Heart left ventricle (tissue), 16 donors: ENCODE data around the gene C5orf22. TPM values are rescaled to one million over a fixed set of nuclear protein-coding genes. Genes with fewer than 3 reads are reported as not detected.

Source experiments
- ATAC-seq, 4 donors: fragments of 200-7000 bp; cut with Tn5 transposase; one replicate each; pipeline ENCODE4 v1.9.1; 2020 to 2022; ENCODE audit warnings: moderate library complexity in 4 of 4, mild to moderate bottlenecking in 3 of 4, moderate number of reproducible peaks in 1 of 4
- DNase-seq, 5 donors: peaks; one replicate each; pipeline ENCODE4 v3.0.0-alpha.2; 2020
- H3K27ac ChIP-seq, 12 donors: fragments of 200-600 bp; sonication (generic) in 4 of 12; one replicate each; pipeline versions ENCODE4 v1.5.0 to v1.8.0; 2016 to 2022; ENCODE audit warnings: mild to moderate bottlenecking in 2 of 12
- H3K27me3 ChIP-seq, 9 donors: fragments of 200-600 bp; sonication (generic) in 2 of 9; one replicate each; pipeline versions ENCODE4 v1.5.1 to v1.8.0; 2016 to 2022; ENCODE audit warnings: mild to moderate bottlenecking in 3 of 9
- H3K36me3 ChIP-seq, 9 donors: fragments of 200-600 bp; sonication (generic) in 2 of 9; one replicate each; pipeline versions ENCODE4 v1.5.0 to v1.8.0; 2018 to 2022; ENCODE audit warnings: mild to moderate bottlenecking in 2 of 9
- H3K4me1 ChIP-seq, 12 donors: fragments of 200-600 bp; sonication (generic) in 4 of 12; one replicate each; pipeline versions ENCODE4 v1.5.0 to v1.8.0; 2016 to 2022; ENCODE audit warnings: mild to moderate bottlenecking in 3 of 12
- H3K4me3 ChIP-seq, 12 donors: fragments of 200-600 bp; sonication (generic) in 4 of 12; one replicate each; pipeline versions ENCODE4 v1.5.0 to v1.8.0; 2017 to 2022; ENCODE audit warnings: mild to moderate bottlenecking in 9 of 12, moderate library complexity in 4 of 12
- H3K9me3 ChIP-seq, 12 donors: fragments of 200-600 bp; sonication (generic) in 4 of 12; one replicate each; pipeline versions ENCODE4 v1.5.0 to v1.8.0; 2016 to 2022; ENCODE audit warnings: mild to moderate bottlenecking in 1 of 12
- POLR2A ChIP-seq, 2 donors: fragments of 450-650 bp; IDR thresholded peaks; one replicate each; pipeline ENCODE4 v1.6.1; 2017; ENCODE audit warnings: antibody characterized with exemption in 2 of 2, mild to moderate bottlenecking in 2 of 2, moderate library complexity in 2 of 2
- WGBS, 4 donors: extraction: QIAGEN DNeasy Blood & Tissue Kit in 2 of 4; methylation state at CpG; one replicate each; pipeline versions ENCODE4 v1.1.5 to v1.1.7; 2013 to 2018; 5-methylcytosine and 5-hydroxymethylcytosine counted together
- intact Hi-C, 10 donors: fragments of 100-400 bp; cut with DNase I; formaldehyde crosslinking; loops; one replicate each; pipeline versions ENCODE4 v1.11.1 to v1.14.2; 2022
- polyA plus RNA-seq, 2 donors: library from polyadenylated mRNA; stranded (reverse); fragments of 200-250 nt; gene quantifications; one replicate each; pipeline ENCODE4 v1.2.3, GENCODE V29; 2013
- total RNA-seq, 9 donors: library from RNA; depleted of rRNA in 2 of 9; stranded (reverse); fragments of >200 nt in 2 of 9; fragmentation: NEBNext Ultra II Directional in 3 of 9; extraction: Animal tissue kit (Norgen Biotek cat#: 25700) in 3 of 9; gene quantifications; one replicate each; pipeline versions ENCODE4 v1.1.0 to v1.2.4, GENCODE V29; 2016 to 2023
- TF ChIP-seq, protein P1 (sequence below), 12 donors: fragments of 200-600 bp; sonication (generic) in 4 of 12; IDR thresholded peaks; one replicate each; pipeline versions ENCODE4 v1.5.0 to v1.8.0; 2018 to 2022; ENCODE audit warnings: antibody characterized with exemption in 12 of 12, mild to moderate bottlenecking in 5 of 12
- donor health status: ischemic (EF 13 %, LVEDD 7.1; RV severe dilation, severe dysfunction).
- donor health status: healthy with polysubstance abuse.
- donor health status: DM: no; HTN: yes; CAD: no.
- donor health status: DM: no; HTN: no; CAD: no.
- donor health status: ischemic (EF 25% LVEDD 6.9; RV normal size, moderate dysfunction).
- donor health status: ischemic (EF 25% LVEDD 5.7; RV mildly dilated, moderate dysfunction).
- donor health status: healthy.
- donor health status: DM: yes; HTN: yes; CAD: no.
- donor health status: ischemic (EF 35%, LVEDD 5.7; RV mildly dilated, moderate dysfunction).
- donor health status: nonischemic (EF 11% LVEDD 7.7; RV severe dilation, severe dysfunction).
- donor health status: DM: yes; HTN: yes; CAD: no.
- donor health status: PGD.
- donor health status: ischemic (EF 29% LVEDD 5.4; RV normal size, mild dysfunction).
- donor health status: nonischemic (EF 23%, LVEDD 6.1; RV moderate dilation, normal function).

The C5orf22 gene
- total and polyA plus RNA-seq, 11 donors = 8.5 to 28.9 (median 25.1) TPM

DNA sequence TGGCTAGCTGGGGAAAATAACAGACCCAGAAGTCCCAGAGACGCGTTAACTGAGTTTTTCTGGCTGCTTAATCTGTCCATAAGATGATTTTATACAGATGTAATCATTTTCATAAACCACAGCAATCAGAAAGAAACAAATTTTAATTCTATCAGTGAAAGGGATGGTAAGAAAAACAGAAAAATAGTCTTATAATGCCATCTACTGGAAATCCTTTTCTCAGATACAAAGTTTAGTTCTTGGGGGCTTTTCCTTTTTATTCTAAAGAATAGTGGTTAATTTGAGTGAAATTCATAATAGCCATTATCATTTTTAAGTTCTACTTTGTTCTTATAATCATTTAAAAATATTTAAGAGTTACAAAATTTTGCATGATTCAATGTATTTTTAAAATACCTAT, 44.6 kb upstream of the C5orf22 start:
- DNase-seq (no peak), ATAC-seq (no peak)
- WGBS, 4 donors = 94 to 98% (median 96%) methylated on average over 2 of the region's 2 CpGs
- H3K36me3 ChIP-seq = peaks cover 0 to 97% (median 86%) of the 10 kb centered on the region in 9 donors
- H3K9me3 ChIP-seq = no peaks in the 10 kb centered on the region
- H3K27ac ChIP-seq = no peak overlapping the region
- no peaks in the 10 kb centered on the region for H3K4me1 ChIP-seq
- TF ChIP-seq, protein P1, sequence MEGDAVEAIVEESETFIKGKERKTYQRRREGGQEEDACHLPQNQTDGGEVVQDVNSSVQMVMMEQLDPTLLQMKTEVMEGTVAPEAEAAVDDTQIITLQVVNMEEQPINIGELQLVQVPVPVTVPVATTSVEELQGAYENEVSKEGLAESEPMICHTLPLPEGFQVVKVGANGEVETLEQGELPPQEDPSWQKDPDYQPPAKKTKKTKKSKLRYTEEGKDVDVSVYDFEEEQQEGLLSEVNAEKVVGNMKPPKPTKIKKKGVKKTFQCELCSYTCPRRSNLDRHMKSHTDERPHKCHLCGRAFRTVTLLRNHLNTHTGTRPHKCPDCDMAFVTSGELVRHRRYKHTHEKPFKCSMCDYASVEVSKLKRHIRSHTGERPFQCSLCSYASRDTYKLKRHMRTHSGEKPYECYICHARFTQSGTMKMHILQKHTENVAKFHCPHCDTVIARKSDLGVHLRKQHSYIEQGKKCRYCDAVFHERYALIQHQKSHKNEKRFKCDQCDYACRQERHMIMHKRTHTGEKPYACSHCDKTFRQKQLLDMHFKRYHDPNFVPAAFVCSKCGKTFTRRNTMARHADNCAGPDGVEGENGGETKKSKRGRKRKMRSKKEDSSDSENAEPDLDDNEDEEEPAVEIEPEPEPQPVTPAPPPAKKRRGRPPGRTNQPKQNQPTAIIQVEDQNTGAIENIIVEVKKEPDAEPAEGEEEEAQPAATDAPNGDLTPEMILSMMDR (IDR thresholded peaks at IDR 0.05) = peak in 2 of 12 donors; percentile 13 to 17
- TF ChIP-seq POLR2A (IDR thresholded peaks at IDR 0.05) = no peak
- no peaks in the 10 kb centered on the region for H3K27me3 ChIP-seq
- intact Hi-C loops = no loop called here
- H3K4me3 ChIP-seq = no peak overlapping the region

DNA sequence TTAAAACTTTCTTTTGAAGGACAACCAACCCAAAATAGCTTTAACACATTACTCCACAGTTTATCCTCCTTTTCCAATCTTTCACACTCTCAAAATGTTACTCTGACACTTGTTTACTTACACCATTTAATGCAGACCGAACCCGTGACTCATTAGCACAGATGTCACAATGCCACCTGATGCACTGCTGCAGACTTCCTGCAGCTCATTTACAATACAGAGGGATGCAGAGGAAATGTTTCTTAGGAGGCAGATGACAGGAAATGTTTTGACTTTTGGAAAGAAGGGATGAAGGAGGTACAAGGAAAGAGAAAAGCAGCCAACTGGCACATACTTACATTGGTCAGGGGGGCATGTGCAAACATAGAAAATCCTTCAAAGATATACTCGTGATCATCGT, 39.2 kb upstream of the C5orf22 start:
- no peak overlapping the region for H3K27ac ChIP-seq
- no peaks in the 10 kb centered on the region for H3K4me1 ChIP-seq
- TF ChIP-seq, protein P1 (IDR thresholded peaks at IDR 0.05) = no peak
- no peak for TF ChIP-seq POLR2A (IDR thresholded peaks at IDR 0.05)
- DNase-seq = no peak
- peaks cover 0 to 99% (median 94%) of the 10 kb centered on the region in 9 donors for H3K36me3 ChIP-seq
- no peaks in the 10 kb centered on the region for H3K27me3 ChIP-seq
- 74 to 83% (median 79%) methylated on average over 4 of the region's 4 CpGs for WGBS, 4 donors
- no peak for ATAC-seq
- intact Hi-C loops = no loop called here
- no peaks in the 10 kb centered on the region for H3K9me3 ChIP-seq
- H3K4me3 ChIP-seq = no peak overlapping the region

DNA sequence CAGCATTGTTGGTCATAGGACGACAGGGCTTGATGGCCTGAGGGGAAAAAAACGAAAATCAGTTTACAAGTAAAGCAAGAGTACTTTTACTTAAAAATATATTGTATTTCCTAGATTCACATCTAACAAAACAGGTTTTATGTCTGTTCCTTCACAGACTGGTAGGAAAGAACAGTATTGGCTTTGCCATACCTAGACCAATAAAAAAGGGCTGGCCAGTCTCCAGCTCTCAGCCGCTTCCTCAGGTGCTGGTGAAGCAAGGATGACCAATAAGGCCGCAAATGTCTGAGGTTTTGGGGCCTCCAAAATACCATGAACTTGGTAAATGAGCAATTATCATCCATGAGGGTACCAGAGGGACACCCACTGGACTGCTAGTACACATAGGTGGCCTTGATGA, 36.8 kb upstream of the C5orf22 start:
- Histone ChIP-seq H3K4me3 (no peak overlapping the region), H3K27me3 (no peaks in the 10 kb centered on the region), H3K36me3 (peaks cover 0 to 100% (median 96%) of the 10 kb centered on the region in 9 donors), H3K4me1 (no peaks in the 10 kb centered on the region), H3K27ac (no peak overlapping the region), H3K9me3 (no peaks in the 10 kb centered on the region)
- intact Hi-C loops = no loop called here
- 92 to 99% (median 95%) methylated on average over 4 of the region's 4 CpGs for WGBS, 4 donors
- ATAC-seq = no peak
- no peak for TF ChIP-seq POLR2A (IDR thresholded peaks at IDR 0.05)
- TF ChIP-seq, protein P1 (IDR thresholded peaks at IDR 0.05) = no peak
- no peak for DNase-seq

DNA sequence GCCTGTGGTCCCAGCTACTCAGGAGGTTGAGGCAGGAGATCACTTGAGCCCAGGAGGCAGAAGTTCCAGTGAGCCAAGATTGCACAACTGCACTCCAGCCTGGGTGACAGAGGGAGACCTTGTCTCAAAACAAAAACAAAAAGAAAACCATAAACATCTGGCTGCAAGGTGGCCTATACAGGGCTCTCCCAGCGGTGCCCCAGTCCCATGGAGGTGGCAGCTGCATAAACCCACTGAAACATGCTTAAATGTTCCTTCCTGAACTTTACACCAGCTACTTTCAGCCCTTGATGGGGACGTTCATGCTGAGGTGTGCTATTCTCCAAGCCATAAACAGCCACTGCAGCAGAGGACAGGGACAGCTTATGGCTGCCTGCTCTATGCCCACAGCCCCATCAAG, 35.8 kb upstream of the C5orf22 start:
- peaks cover 0 to 100% (median 96%) of the 10 kb centered on the region in 9 donors for H3K36me3 ChIP-seq
- no peak for ATAC-seq
- no peaks in the 10 kb centered on the region for H3K4me1 ChIP-seq
- TF ChIP-seq, protein P1 (IDR thresholded peaks at IDR 0.05) = no peak
- no peak for TF ChIP-seq POLR2A (IDR thresholded peaks at IDR 0.05)
- no peaks in the 10 kb centered on the region for H3K9me3 ChIP-seq
- intact Hi-C loops = no loop called here
- no peak overlapping the region for H3K27ac ChIP-seq
- H3K27me3 ChIP-seq = no peaks in the 10 kb centered on the region
- 90 to 94% (median 93%) methylated on average over 2 of the region's 2 CpGs for WGBS, 4 donors
- no peak for DNase-seq
- no peak overlapping the region for H3K4me3 ChIP-seq
